Body of pancreas (tissue), 4 donors: ENCODE data around the gene SPAG7.

Experiments used
- POLR2A ChIP-seq, 3 donors: fragments of 450-650 bp; IDR thresholded peaks; one replicate each; pipeline ENCODE4 v1.6.1; 2016; ENCODE audit warnings: antibody characterized with exemption in 3 of 3, mild to moderate bottlenecking in 2 of 3
- TF ChIP-seq, protein P1 (sequence below), 7 experiments: fragments of 450-650 bp in 4 of 7; fragments of 200-600 bp in 3 of 7; sonication (generic) in 3 of 7; IDR thresholded peaks; one replicate each; pipeline ENCODE4 v1.5.1; 2016 to 2019; ENCODE audit warnings: antibody characterized with exemption in 7 of 7

DNA sequence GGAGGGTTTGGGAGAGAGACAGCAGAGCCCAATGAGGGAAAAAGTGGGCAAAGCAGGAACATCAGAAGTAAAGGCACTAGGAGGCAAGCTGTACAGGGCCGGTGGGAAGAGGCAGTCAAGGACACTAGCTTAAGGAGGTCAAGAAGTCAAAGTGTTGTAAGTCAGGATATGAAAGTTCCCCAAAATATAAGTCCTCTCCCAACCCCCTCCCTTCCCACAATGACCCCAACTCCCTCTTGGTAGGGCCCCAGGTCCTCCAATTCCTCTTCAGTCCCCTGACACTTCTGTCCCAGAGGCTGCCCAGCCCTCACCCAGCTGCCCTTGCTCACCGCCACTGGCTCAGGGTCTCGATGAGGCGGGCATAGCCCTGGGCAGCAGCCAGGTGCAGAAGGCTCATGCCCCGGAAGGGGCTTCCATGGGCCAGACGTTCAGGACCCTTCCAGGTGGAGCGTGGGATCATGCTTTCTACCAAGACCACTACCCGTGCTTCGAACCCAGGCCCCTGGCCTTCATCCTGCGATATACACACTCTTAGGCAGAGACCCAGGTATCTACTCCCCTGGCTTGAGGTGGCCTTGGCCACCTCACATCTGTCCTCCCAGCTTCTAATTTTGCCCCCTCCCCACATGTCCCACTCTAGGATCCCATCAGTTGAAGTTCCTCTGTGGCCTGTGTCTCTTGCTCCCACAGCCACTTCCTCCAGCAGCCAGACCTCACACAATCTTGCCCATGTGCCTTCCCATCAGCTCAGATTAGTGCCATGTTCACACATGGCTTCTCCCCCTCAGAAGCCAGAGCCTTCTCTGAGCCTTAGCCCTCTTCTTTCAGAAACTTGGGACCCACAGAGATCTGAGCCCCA is 5.9 kb upstream of the SPAG7 start:
- no peak for TF ChIP-seq POLR2A (IDR thresholded peaks at IDR 0.05)
- TF ChIP-seq, protein P1, sequence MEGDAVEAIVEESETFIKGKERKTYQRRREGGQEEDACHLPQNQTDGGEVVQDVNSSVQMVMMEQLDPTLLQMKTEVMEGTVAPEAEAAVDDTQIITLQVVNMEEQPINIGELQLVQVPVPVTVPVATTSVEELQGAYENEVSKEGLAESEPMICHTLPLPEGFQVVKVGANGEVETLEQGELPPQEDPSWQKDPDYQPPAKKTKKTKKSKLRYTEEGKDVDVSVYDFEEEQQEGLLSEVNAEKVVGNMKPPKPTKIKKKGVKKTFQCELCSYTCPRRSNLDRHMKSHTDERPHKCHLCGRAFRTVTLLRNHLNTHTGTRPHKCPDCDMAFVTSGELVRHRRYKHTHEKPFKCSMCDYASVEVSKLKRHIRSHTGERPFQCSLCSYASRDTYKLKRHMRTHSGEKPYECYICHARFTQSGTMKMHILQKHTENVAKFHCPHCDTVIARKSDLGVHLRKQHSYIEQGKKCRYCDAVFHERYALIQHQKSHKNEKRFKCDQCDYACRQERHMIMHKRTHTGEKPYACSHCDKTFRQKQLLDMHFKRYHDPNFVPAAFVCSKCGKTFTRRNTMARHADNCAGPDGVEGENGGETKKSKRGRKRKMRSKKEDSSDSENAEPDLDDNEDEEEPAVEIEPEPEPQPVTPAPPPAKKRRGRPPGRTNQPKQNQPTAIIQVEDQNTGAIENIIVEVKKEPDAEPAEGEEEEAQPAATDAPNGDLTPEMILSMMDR (IDR thresholded peaks at IDR 0.05), result no peak
